Glomerular endothelial cell (primary cell): ENCODE data around the gene CDH23. TPM values are rescaled to one million over a fixed set of nuclear protein-coding genes. Genes with fewer than 3 reads are reported as not detected.

Experiments used
- DNase-seq: peaks from one replicate; pipeline ENCODE4 v3.0.0-alpha.2; 2011; ENCODE audit warnings: low read depth, low spot score; ENCODE audit errors: extremely low read depth
- total RNA-seq: library from RNA; depleted of rRNA; stranded (reverse); fragments of >200 nt; gene quantifications from 2 replicates; pipeline ENCODE4 v1.2.3, GENCODE V29; 2015

Gene CDH23
- total RNA-seq, 1 donor from 2014 or later = not detected

DNA sequence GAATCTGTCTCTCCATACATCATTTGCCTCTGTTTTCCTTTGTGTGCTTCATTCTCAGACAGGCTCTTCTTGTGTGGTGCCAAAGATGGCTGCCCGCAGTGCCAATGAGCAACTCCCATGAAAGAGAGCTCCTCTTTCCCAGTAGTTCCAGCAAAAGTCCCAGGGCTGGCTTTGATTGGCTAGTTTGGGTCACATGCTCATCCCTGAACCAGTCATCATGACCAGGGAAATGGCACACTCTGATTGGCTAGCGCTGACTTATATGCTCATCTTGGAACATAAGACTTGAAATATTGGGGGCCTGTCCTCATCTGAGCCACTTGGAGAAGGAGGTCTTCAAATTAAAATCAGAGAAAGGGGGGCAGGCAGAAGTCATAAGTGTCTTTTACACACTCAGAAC, 112.7 kb downstream of the CDH23 start:
- DNase-seq = no peak

DNA sequence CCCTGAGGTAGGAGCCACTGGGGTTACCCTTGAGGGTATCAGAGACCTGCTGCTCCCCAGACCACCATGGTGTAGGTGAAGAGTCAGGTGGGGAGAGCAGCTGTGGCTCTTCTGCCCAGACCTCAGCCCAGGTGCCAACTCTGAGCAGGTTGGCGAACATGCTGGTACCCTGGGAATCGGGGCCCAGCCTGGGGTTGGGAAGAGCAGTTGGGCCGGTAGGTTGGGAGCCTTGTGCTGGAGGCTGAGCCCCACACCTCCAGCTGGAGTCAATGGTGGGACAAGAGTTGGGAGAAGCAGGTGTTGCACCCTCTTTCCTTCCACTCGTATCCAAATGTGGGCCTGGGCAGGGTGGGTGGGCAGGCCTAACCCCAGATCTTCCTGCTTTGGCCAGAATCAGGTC, 114.5 kb downstream of the CDH23 start:
- DNase-seq = no peak

DNA sequence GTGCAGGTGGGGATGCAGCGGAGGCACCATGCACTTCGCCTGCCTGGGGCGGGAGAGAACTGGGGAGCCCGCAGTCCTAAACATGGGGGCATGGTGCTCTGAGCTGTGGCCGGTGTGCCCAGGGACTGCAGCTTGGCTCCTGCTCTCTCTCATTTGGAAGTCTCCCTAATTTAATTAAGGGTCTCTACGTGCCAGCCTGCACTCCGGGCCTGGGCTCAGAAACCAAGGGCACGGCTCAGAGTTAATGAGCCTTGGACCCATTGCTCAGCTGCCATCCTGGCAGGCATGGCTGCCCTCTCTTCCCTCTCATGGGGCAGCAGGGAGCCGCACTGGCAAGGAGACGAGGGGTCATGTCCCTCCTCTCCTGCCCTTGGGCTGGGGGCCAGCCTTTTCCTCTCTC, 115.6 kb downstream of the CDH23 start:
- no peak for DNase-seq

DNA sequence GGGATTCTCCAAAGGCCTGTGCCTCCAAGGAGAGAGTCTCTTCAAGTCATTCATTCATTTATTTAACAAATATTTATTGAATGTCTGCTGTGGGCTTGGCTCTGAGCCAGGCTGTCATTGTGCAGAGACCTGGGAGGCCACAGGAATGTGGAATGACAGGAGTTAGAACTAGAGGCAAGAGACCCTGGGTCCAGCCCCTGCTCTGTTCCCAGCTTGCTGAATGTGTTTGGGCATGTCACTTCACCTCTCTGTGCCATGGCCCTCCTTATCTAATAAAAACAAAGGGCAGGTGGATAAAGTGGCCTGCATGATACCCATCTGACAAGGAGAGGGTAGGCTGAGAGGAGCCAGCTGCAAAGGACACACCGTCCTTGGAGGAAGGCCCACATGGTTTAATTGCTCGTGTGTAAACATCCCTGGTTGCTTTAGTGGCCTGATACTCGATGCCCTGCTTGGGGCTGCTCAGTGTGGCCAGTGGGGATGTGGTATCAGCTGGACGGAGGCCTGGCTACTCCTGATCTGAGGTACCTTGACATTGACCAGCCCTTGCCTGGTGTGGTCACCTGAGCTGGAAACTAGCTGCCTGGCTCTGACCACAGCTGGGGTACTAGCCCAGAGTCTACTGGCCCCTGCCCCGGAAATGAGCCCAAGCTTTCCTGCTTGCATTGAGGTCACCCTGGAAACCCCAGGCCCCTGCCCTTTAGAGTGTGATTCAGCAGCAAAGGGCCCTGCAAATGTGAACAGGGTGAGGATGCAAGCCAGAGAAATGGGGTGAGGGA, 116.2 kb downstream of the CDH23 start:
- DNase-seq = no peak

DNA sequence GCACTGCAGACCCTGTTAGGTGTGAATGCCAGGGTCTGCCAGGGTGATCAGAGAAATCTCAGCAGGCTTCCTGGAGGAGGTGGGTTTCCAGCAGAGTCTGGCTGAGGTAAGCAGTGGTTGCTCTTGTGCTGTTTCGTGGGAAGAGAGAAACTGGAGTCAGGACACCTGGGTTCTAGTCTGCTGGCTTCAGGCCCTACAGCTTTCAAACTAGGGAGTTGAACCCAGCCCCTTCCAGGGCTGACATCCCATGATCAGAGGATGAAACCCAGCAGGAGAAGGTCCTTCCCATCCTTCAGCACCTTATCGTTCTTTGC, 116.8 kb downstream of the CDH23 start:
- DNase-seq = no peak

DNA sequence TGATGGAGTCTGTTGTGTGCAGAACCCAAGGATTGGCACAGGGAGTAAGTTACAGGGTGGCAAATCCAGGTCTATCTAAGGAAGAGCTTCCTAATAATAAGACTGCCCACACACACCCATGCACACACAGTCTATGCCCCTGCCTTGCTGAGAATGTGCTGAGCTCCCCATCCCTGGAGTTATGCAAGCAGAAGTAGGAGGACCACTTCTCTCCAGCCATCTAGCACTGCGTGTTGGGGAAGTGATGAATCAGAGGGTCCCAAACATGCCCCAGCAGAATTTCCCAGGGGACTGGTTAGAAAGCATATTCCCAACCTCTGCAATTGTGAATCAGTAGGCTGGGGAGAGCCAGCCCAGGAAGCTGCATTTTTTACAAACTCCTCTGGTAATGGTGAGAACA, 117.2 kb downstream of the CDH23 start:
- DNase-seq = no peak

DNA sequence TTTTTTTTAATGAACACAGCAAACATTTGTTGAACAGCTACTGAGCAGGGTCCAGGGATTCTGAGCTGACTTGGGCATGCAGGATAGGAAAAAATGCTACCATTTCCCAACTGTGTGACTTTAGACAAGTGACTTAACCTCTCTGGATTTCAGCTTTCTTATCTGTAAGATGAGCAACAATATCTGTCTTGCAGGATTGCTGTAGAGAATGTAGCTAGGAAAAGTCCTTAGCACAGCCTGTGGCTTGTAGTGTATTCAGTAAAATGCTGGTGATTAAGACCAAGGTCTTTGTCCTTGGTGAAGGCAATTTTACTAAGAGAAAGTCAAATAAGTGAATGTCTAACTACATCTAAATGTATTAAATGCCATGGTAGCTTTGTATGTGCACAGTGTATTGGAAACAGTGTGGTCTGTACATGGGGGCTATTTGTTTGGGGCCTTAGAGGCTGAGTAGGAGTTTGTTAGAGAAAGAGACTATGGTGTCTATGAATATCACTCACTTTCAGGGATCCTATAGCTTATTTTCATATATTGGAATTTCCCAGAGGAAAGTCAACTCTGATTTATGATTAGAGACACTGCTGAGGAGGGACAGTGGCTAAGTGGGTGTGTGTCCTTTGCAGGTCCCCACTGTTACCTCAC, 118.9 kb downstream of the CDH23 start:
- no peak for DNase-seq

DNA sequence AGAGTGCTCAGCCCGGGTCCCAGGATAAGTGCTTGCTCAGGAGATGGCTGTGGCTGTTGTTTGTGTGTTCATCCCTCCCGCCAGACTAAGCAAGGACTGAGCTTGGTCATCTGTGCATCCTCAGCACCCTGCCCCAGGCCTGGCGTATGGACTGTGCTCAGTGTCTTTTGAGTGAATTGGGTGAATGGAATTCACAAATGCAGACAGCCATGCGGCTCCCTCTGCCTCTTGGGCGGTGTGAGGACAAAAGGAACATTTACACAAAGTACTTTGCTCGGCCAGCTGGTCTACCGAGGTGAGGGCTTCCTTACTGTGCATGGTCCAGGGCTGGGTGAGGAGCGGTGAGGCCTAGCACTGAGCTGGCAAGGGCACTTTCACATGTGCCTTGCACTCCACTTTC, 120.2 kb downstream of the CDH23 start:
- no peak for DNase-seq

DNA sequence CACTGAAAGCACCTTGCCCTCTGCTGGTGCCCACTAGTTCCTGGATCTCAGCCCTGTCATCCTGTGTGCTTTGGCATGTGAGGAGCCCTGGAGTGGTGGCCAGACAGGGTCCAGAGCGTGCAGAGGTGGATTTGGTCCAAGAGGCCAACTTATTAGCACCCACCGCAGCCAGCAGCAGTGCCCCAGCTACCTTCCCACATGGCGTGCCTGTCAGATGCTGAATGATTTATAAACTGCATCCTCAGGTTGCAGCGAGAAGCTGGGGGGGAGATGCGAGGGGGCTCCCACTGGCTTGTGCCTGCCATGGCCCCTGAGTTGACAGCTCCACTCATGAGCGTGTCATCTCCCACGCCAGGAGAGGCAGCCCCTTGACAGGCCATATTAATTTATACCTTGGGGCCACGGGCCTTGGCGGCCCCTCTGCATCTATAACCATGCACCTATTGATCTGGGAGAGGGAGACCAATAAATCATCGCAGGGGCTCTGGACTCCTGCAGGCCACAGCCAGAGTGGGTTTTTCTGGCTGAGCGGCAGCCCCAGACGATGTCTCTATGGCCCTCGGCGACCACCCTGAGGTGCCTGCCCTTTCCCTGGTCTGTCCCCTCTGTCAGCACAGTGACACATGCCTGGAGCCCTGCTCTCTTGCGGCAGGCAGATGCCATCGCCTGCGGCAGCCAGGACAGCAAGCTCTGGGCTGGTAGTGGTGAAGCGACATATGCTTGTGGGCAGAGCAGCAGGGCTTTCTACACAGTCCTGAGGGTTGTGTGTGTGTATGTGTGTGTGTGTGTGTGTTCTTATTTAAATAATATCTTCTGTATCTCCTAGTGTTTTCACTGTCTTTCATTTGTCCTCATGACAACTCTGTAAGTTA, 120.8 kb downstream of the CDH23 start:
- no peak for DNase-seq

DNA sequence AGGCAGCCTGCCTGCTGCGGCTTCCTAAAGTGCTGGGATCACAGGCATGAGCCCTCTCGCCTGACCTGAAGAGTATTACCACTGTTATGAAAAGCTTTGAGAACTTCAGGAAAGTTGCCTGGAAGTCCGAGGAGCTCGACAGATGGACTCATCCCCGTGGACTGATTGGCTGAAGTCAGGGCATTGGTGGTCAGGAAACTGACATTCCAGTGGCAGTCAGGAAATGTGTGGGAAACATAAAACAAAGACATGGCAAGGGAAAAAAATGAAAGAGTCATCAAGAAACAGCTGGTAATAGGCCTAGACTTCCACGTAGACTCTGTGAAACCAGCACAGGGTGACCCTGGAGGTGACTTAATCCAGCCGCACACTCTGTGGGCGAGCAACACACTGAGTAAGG, 123.3 kb downstream of the CDH23 start:
- DNase-seq = no peak

DNA sequence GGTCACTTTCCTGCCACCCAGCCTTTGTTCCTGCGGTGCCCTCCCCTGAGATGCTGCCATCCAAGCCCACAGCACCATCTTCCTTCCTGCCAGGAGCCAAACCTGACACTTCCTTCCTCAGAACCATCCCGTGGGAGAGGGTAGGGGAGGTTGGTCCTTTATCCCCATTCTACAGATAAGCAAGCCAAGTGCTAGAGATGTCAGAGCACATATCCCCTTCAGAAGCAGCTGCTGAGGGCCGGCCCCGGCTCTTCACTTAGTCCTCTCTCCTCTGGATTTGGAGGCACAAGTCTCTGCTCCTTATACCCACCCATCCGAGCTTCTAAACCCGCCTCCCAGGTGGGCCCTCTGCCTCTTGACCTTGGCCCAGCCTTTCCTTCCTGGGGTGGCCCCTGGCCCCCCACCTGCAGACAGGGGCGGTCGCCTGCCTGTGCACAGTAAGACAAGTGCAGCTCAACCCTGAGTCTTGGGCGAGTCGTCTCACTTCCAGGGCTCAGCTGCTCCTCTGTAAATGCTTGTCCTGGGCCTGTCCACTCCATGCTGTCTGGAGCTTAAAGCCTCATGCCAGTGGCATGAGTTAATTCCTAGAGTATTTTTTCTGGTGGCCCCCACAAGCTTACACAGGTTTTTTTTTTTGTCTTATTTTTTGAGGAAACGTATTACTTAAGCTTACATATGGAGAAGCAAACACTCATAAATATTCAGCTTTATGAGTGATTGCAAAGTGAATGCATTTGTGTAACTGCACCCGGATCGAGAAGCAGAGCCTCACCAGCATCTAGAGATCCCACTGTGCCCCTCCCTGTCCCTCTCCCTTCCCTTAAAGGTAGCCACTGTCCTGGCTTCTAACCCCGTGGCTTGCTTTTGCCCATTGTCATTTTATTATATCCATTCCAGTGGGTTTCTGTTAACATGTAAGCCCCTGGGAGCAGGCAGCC, 125.1 kb downstream of the CDH23 start:
- DNase-seq = no peak

DNA sequence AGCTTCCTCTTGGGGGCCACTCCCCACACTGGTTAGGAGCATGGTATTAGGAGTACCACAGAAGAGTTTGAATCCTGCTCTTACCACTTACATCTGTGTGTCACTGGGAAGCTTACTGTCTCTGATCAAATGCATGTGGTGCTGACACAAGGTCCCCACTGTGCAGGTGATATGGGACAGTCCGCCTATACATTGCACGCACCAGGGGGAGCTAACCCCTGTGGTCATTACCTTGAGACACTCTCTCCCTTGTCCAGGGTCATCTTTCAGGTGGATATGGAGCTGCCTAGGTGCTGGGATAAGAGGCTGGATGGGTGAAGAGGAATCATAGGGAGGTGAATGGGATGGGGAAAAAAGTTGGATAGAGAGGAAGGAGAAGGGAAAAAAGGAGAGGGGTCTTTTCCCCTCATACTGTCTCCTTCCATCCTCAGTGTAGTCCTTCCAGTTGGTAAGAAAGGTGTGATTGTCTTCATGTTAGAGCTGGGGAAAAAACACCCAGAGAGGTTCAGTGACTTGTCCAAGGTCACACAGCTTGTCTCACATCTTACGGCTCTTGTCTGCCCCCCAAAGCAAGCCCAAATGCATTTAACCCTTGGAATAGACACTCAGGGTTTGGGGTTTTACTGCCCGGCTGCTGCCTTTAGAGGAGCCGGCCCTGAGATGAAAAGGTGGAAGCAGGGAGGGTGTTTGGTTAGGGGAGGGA, 125.9 kb downstream of the CDH23 start:
- DNase-seq = no peak

DNA sequence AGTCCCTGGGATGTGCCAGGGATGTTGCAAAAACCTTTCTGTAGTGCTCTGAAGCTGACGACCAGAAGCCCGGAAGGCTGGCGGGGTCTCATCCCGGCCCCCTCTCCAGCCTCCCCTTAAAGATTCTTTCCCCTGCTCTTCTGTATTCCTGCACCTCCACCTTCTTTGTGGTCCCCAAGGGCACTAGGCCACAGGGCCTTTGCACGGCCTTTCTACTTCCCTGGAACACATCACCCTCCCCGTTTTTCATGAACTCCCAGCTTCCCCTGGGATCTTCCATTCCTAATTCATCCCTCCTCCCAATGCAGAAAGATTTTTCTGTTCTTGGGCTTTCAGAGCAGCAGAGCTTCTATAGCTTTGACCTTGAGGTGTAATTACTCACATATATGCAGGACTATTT, 127.0 kb downstream of the CDH23 start:
- DNase-seq = no peak

DNA sequence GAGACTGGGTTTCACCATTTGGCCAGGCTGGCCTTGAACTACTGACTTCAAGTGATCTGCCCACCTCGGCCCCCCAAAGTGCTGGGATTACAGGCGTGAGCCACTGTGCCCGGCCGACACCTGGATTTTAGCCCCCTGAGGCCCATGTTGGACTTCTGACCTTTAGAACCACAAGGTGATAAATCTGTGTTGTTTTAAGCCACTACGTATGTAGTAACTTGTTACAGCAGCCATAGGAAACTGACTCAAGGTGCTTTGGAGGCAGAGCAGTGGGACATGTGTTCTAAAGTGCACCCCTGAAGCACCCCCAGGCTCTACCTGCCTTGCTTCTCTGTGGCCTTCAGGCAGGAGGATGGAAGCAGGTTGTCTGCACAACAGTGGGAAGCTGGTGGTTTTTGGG, 128.4 kb downstream of the CDH23 start:
- DNase-seq = no peak

DNA sequence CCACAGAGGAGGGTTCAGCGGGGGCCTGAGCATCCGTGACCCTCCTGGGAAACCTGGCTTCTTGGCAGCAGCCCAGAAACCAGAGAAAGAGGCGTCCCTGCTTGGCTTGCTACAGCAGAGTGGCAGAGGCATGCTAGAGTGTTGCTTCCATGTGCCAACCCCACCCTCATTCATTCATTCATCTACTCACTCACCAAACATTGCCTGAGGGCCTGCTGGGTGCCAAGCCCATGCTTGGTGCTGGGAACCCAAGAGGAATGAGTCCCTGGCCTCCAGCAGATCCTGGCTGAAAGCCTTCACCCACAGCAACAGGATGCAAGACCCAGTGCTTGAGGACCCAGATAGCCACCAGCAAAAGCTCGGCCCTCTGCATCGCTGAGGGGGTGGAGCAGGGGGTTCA, 129.0 kb downstream of the CDH23 start:
- DNase-seq = no peak

DNA sequence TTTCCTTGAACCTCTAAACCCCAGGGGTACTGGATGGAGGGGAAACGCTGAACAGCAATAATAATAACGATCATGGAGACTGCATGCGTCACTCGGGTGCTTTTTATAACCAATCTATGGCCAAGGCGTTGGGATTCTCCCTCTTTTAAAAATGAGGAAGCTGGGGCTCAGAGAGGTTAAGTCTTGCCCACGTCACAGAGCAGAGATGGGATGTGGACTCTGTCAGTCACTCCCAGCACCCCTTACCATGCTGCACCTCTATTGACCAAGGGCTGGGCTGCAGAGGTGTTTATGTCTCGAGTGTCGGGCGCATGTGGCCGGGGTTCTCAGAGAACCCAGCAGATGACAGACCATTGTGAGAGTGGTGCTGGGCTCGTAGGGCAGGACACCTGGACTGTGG, 129.9 kb downstream of the CDH23 start:
- no peak for DNase-seq

DNA sequence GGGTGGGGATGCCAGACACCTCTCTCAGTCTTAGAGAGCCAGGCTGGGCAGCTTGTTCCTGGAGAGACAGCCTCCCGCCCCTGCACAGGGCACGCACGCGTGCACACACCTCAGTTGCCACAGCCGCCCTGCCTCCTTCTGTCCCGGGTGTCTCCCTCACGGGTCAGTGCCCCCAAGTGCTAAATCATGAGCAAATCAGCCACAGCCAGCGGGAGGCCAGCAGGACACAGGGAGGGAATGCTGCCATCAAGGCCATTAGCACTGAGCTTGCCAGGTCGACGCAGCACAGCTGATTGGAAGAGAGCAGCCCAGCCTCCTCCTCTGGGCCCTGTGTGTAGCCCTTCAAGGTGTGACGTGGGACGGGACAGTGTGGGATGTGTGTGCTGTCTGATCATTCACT, 130.4 kb downstream of the CDH23 start:
- DNase-seq = no peak

DNA sequence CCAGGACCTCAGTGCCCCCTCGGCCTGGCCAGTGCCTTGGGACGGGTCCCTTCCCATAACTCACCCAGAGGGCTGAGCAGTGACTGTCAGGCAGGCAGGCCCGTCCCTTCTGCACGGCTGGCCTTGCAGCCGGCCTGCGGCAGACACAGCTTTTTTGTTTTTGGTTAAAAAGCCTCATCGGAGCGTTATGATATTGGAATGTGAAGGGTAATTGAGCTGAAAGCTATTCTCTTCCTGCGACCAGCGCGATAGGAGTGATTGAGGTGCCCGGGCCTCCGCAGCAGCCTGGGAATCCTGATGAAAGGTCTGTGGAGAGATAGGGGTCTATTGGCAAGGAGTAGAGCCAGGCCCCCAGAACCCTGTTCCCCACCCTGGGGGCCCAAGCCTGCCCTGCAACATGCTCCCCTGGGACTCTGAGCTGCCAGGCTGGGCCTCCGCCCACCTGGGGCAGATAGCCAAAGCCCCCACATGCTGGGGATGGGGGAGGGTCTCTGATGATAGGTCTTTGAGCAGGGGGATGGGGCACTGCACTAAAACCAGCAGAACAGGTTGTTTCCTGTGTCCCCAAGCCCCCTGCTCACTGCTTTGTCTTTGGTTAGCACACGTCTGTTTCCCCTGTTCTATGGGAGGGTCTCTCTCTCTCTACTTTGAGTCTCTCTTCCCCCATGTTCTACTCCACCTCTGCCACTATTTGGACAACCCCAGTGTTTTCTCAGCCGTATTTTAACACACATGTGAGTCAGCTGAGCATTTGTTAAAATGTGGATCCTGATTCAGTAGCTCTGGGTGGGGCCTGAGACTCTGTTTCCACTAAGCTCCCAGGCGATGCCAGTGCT, 131.9 kb downstream of the CDH23 start:
- no peak for DNase-seq

DNA sequence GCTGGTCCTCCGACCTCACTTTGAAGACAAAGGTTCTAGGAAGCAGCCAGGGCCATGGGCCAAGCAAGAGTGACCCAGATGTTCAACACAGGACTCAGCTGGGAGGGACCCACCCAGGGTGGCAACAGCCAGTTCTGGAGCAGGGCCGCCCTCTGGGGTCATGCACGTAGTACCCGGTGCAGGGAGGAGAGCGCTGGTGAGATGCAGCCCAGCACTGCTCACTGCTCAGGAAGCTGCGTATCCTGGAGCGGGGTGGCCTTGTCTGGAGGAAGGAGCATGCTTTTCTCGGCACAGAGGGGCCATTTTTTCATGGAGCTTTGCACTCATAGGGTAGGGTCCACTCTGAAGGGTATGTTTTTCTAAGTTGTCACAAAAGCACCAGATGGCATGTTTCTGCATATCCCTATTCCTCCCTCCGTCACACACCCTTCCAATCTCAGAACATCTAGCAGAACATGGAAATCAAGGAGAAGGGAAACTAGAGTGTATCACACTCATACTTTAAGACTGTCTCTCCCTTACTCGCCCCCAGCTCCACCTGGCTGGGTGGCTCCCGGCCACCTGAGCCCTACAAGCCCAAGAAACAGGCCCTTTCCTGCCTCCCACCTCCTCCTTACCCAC, 132.6 kb downstream of the CDH23 start:
- no peak for DNase-seq
